GM21825 (cell line): Measurements from ENCODE around the gene ZNF205.
"Not testable (repeated sequence)": the region's sequence is repeated elsewhere in the genome, so short reads cannot be mapped to it uniquely, and the experiment has no call there.

ENCODE experiments used
- ATAC-seq: cut with Tn5 transposase; IDR thresholded peaks from one replicate; pipeline ENCODE4 v1.9.1; 2021; ENCODE audit warnings: mild to moderate bottlenecking, moderate library complexity; ENCODE audit not compliant: unreplicated experiment

ZNF205 gene

GRCh38 chr16:3112058-3112880, at the start of gene ZNF205:
Gene ZNF205, plus strand, starts transcription at chr16:3112586. Its CDS starts 845 bp downstream, at chr16:3113431.
- no peak for ATAC-seq

GRCh38 chr16:3063625-3064386, 48.6 kb upstream of the ZNF205 start:
- ATAC-seq: no peak

GRCh38 chr16:3065069-3065741, 47.2 kb upstream of the ZNF205 start, which contains the start of gene IL32:
Gene IL32, plus strand, starts transcription at chr16:3065640. Its CDS starts 172 bp downstream, at chr16:3065812.
- ATAC-seq: no peak

GRCh38 chr16:3065742-3066439, 46.5 kb upstream of the ZNF205 start:
- no peak for ATAC-seq

GRCh38 chr16:3066440-3066748, 46.0 kb upstream of the ZNF205 start:
- no peak for ATAC-seq

GRCh38 chr16:3068487-3068886, 43.9 kb upstream of the ZNF205 start:
- ATAC-seq: no peak

- ATAC-seq: not testable (repeated sequence)
Measured at GRCh38 chr16:3069146-3069545, 43.2 kb upstream of the ZNF205 start.

GRCh38 chr16:3070608-3071111, 41.7 kb upstream of the ZNF205 start:
- ATAC-seq: no peak

GRCh38 chr16:3071655-3072054, 40.7 kb upstream of the ZNF205 start:
- ATAC-seq: no peak

- not testable (repeated sequence) for ATAC-seq
Measured at GRCh38 chr16:3072148-3072547, 40.2 kb upstream of the ZNF205 start.

- not testable (repeated sequence) for ATAC-seq
Measured at GRCh38 chr16:3072576-3073263, 39.7 kb upstream of the ZNF205 start.

- no peak for ATAC-seq
Measured at GRCh38 chr16:3073448-3073847, 38.9 kb upstream of the ZNF205 start.

- peak; percentile 76 for ATAC-seq
Measured at GRCh38 chr16:3074860-3075522, 37.4 kb upstream of the ZNF205 start.

- ATAC-seq: no peak
Measured at GRCh38 chr16:3075523-3075915, 36.9 kb upstream of the ZNF205 start.

- not testable (repeated sequence) for ATAC-seq
Measured at GRCh38 chr16:3075946-3076345, 36.4 kb upstream of the ZNF205 start.

- ATAC-seq: no peak
Measured at GRCh38 chr16:3076577-3076976, 35.8 kb upstream of the ZNF205 start.

- ATAC-seq: no peak
Measured at GRCh38 chr16:3080024-3080423, 32.4 kb upstream of the ZNF205 start.

- ATAC-seq: not testable (repeated sequence)
Measured at GRCh38 chr16:3081957-3082356, 30.4 kb upstream of the ZNF205 start.

- ATAC-seq: not testable (repeated sequence)
Measured at GRCh38 chr16:3083408-3083807, 29.0 kb upstream of the ZNF205 start.

- ATAC-seq: no peak
Measured at GRCh38 chr16:3084491-3084890, 27.9 kb upstream of the ZNF205 start.
